HG03175 (cell line): ENCODE measurements around the gene GOT2.
"Not testable (repeated sequence)": the region's sequence is repeated elsewhere in the genome, so short reads cannot be mapped to it uniquely, and the experiment has no call there.

Experiments
- ATAC-seq: cut with Tn5 transposase; IDR thresholded peaks from one replicate; pipeline ENCODE4 v1.9.1; 2021; ENCODE audit warnings: mild to moderate bottlenecking, moderate library complexity; ENCODE audit not compliant: unreplicated experiment

GOT2 gene

GRCh38 chr16:58723109-58723508, 11.0 kb downstream of the GOT2 start:
- ATAC-seq: no peak

DNA sequence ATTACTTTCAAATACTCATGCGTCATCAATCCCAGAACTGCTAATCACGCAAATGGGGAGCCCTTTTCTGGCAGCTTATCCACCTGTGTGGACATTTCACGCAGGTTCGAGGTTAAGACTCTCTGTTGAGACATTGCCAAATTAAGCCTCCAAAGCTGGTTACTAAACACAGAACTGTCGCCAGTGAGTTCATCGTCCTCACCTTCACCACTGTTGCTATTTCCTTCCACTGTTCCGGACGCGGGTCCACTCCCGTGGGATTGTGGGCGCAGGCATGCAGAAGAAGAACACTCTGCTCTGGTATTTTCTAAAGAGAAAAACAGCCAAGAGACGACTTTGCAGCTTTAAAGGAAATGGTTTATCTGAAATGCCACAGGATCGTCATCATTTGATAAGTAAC, 16.1 kb downstream of the GOT2 start:
- no peak for ATAC-seq

DNA sequence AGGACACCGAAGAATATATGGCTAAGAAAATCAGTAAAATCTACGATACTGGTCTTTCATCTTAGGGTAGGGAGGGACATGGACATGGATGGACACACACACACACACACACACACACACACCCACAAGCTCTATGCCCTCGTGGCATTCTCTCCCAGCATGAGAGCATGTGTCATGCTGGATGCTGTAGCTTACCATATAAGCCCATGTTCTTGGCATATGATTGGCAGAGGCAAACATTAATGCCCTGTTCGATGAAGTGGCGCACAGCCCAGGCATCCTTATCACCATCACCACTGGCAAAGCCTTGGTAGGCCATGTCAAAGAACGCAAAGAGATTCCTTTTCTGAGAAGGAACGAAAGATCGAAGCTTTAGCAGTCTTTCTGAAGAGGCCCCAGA, 17.6 kb downstream of the GOT2 start:
- ATAC-seq: no peak

- ATAC-seq: no peak
These were observed 20.4 kb downstream of the GOT2 start for GRCh38 chr16:58713742-58714141.

GRCh38 chr16:58709333-58709732, 24.8 kb downstream of the GOT2 start:
- ATAC-seq: peak; percentile 96

DNA sequence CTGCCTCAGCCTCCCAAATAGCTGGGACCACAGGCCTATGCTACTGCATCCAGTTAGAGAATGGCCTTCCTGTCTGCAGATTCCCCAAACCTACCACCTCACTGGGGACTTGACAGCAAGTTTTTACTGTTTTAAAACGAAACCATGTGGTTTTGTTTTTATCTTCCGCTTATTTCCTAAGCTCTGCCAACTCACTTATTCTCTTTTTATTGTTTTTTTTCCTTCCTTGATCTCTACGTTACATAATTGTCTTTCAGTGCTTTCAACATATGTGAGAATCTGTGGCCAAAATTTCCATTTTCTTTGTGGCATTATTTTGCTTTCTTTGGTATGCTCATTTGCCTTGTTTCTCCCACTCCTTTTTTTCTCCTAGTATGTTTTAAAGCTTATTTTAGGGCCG, 35.0 kb downstream of the GOT2 start:
- ATAC-seq: no peak

GRCh38 chr16:58695368-58695767, 38.7 kb downstream of the GOT2 start:
- no peak for ATAC-seq

DNA sequence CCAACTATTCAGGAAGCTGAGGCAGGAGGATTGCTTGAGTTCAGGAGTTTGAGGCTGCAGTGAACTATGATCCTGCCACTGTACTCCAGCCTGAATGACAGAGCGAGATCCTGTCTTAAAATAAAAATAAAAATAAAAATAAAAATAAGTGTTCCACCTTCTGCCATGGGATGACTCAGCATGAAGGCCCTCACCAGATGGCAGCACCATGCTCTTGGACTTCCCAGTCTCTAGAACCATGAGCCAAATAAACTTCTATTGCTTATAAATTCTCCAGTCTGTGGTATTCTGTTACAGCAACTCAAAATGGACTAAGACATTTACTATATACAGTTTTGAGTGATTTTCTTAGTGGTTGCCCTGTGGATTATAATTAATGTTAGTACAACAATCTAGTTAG, 41.7 kb downstream of the GOT2 start:
- no peak for ATAC-seq

GRCh38 chr16:58686985-58687706, 47.0 kb downstream of the GOT2 start:
- not testable (repeated sequence) for ATAC-seq

GRCh38 chr16:58685084-58685449, 49.0 kb downstream of the GOT2 start:
- no peak for ATAC-seq

DNA sequence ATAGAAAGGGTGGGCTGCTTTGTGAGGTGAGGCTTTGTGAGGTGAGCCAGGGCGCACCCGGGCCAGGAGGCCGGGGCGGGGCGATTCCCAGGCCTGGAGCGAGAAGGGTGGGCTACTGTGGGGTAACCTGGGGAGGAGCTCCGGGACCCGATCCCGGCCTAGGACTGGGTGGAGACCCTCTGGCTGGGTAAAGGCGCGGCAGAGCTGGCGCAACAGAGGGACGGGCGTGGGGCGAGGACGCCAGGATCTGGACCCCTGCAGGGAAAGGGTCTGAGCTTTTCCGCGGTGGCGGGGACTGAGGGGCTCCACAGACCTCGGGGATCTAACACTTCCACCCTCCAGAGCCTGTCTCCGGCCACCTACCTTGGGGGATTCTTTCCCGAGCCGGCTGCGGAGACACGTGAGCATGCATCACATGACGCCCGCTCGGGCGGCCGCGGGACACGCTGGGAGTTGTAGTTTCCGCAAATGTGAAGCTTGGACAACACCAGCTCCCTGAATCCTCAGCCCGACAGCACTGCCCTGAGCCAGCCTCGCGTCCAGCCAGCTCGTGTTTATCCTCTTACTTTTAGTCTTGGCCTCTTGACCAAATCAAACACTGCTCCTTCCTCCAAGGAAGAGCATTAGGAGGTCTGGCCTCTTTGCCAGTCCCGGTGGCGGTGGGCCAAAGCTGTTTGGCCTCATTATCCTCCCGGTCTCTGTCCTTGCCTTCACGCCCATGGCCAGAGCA, 49.6 kb downstream of the GOT2 start, which contains the start of gene SLC38A7:
Gene SLC38A7 (minus strand): TSS at position 417 of the 730 bp plus-strand sequence. CDS start 4,644 bp downstream, outside the sequence.
- peak; percentile 98 for ATAC-seq

DNA sequence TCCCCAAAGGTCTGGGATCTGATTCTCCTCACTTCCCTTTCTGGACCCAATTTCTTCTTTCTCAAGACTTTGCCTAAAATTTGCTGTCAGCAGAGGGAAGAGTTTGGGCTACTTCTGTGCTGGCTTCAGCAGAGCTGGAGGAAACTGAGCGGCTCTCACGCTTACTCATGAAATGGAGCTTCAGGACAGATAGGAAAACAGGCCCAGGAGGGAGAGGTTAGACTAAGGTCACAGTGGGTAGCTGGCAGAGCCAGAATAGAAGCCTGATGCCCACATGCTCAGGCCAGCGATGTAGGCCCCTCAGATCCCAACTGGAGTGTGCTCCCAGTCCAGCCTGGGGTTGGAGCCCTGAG, 50.1 kb downstream of the GOT2 start:
- no peak for ATAC-seq

GRCh38 chr16:58679763-58680162, 54.4 kb downstream of the GOT2 start:
- no peak for ATAC-seq

- no peak for ATAC-seq
These were observed 55.4 kb downstream of the GOT2 start for GRCh38 chr16:58678716-58679115.

DNA sequence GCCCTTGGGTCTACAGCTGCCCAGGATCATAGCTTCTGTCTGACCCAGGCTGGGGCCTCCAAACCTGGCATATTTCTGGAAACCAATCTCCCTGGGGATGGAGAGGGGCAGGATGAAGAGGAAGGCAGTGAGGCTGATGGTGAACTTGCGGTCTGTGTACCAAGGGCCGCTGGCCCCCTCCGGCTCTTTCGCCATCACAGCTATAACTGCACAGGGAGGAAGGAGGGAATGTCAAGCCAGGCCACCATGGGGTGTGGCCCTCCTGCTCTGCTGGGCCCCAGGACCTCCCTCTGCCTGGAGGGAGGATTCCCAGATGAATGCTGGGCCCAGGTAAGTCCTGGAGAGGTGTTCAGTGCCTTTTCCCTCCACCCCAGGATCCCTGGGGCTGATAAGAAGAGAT, 55.8 kb downstream of the GOT2 start:
- no peak for ATAC-seq

GRCh38 chr16:58670946-58671583, 63.1 kb downstream of the GOT2 start:
- no peak for ATAC-seq

DNA sequence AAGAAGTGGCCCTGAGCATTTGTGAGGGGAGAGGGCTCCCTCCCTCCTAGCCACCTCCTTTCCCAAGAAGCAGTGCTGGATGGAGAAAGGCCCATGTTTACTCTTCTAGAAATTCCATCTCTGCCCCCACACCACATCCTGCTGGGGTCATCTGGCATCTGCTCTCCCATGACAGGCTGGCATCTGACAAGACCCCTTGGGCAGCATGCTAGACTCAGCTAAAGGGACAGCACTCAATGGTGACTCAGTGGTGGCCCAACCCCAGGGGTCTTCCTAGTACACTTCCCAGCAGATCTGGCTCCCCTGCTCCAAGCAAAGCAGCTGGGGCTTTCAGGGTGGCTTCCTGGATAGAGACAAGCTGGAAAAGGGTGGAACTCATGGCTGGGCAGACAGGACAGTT, 63.9 kb downstream of the GOT2 start:
- no peak for ATAC-seq

GRCh38 chr16:58665200-58665599, 68.9 kb downstream of the GOT2 start:
- no peak for ATAC-seq

GRCh38 chr16:58661199-58661830, 72.8 kb downstream of the GOT2 start:
- ATAC-seq: peak; percentile 83

GRCh38 chr16:58659911-58660310, 74.2 kb downstream of the GOT2 start:
- not testable (repeated sequence) for ATAC-seq

GRCh38 chr16:58658796-58659211, 75.3 kb downstream of the GOT2 start:
- no peak for ATAC-seq
